ENCODE results near the gene RPL38.
A peak's percentile ranks its signal among the peaks of the same experiment; 100 is the strongest.

Gene RPL38

DNA sequence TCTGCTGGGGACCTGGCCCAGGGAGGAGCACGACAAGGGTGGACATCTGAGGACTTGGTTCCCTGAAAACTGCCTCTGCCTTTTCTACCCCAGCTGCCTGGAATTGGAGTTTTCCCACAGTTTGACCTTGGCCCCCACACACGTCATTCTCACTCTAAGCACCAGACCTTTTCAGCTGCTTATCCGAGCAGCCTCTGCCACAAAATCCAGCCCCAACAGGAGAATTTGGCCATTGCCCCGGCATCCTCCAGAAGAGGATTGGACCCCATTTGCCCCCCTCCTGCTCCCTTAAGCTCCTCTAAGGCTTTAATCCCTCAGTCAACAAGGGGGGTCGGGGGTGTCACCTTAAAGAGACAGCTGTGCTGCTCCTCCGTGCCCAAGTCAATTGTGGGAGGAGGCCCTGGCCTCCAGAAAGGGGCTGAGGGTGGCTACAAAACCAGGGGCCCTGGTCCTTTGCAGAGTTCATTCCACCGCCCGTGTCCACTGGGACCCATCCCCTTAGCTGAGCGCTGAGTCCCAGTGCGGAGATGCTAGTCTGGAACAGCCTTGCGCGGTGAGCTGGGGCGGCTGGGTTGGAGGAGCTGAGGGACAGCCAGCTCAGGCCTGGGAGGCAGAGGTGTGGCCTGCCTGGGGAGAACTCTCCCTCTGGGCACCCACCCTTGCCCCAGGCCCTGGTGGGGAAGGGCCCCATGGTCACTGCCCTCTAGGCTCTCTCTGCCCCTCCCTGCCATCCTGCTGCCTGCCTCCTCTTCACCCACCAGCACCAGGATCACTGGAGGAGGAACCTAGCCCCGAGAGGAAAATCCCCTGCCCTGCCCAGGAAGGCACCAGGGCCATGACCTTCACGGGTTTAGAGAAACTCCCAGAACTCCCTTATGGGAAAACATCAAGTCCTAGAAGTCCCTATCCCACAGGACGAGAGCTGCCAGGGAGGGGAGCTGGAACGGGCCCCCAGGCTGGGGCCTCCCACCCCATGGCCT is 28.7 kb downstream of the RPL38 start:
- no peaks in the 10 kb centered on the region for H3K9me3 ChIP-seq (ENCODE audit: control insufficient read depth in 5 of 5, low read length in 5 of 5)
- peaks cover 0 to 30% (median 3%) of the 10 kb centered on the region in 5 donors for H3K36me3 ChIP-seq (ENCODE audit: control insufficient read depth in 5 of 5, insufficient read depth in 5 of 5, low read length in 5 of 5)
- H3K4me1 ChIP-seq (ENCODE audit: control insufficient read depth in 5 of 5, insufficient read depth in 5 of 5, low read length in 5 of 5) = peaks cover 5 to 36% (median 7%) of the 10 kb centered on the region in 5 donors
- no peak overlapping the region for H3K27ac ChIP-seq (ENCODE audit: low read depth, low read length)
- H3K27me3 ChIP-seq (ENCODE audit: control insufficient read depth in 5 of 5, insufficient read depth in 4 of 5, low read length in 5 of 5) = peaks cover 0 to 3% (median 0%) of the 10 kb centered on the region in 5 donors
- peak overlapping the region in 1 of 5 donors; percentile 7 for H3K9ac ChIP-seq (ENCODE audit: low read length in 5 of 5)
- no peak overlapping the region for H3K4me3 ChIP-seq (ENCODE audit: low read depth in 1 of 5, low read length in 5 of 5)

- H3K27ac ChIP-seq (ENCODE audit: low read depth, low read length) = peak overlapping the region; percentile 24
These were observed 30.5 kb downstream of the RPL38 start for GRCh38 chr17:74233937-74234336.

DNA sequence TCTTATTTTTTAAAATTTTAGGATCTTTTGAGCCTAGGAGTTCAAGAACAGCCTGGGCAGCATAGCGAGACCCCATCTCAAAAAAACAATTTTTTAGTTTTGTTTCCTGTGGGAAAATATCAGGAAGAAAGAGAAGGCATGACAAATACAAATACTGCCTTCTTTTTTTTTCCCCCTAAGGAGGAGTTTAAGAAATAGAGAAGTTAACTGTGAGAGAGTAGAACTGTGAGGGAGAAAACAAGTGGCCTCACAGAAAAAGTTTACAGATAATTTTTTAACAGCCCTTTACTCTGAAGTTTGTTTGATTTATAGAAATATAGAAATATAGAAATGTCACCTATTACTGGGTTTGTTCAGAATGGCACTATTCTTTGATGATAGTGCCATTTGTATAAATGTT is 31.0 kb downstream of the RPL38 start:
- Histone ChIP-seq H3K4me1 (ENCODE audit: control insufficient read depth in 5 of 5, insufficient read depth in 5 of 5, low read length in 5 of 5) (peaks cover 6 to 43% (median 11%) of the 10 kb centered on the region in 5 donors), H3K36me3 (ENCODE audit: control insufficient read depth in 5 of 5, insufficient read depth in 5 of 5, low read length in 5 of 5) (peaks cover 0 to 30% (median 4%) of the 10 kb centered on the region in 5 donors), H3K9me3 (ENCODE audit: control insufficient read depth in 5 of 5, low read length in 5 of 5) (no peaks in the 10 kb centered on the region), H3K27me3 (ENCODE audit: control insufficient read depth in 5 of 5, insufficient read depth in 4 of 5, low read length in 5 of 5) (peaks cover 0 to 3% (median 0%) of the 10 kb centered on the region in 5 donors), H3K9ac (ENCODE audit: low read length in 5 of 5) (no peak overlapping the region), H3K27ac (ENCODE audit: low read depth, low read length) (peak overlapping the region; percentile 24), H3K4me3 (ENCODE audit: low read depth in 1 of 5, low read length in 5 of 5) (no peak overlapping the region)

More at GRCh38 chr17:74233937-74234336, 30.5 kb downstream of the RPL38 start:
- H3K4me1 ChIP-seq (ENCODE audit: control insufficient read depth in 5 of 5, insufficient read depth in 5 of 5, low read length in 5 of 5) = peaks cover 6 to 37% (median 7%) of the 10 kb centered on the region in 5 donors
- H3K4me3 ChIP-seq (ENCODE audit: low read depth in 1 of 5, low read length in 5 of 5) = no peak overlapping the region
- no peak overlapping the region for H3K9ac ChIP-seq (ENCODE audit: low read length in 5 of 5)
- peaks cover 0 to 3% (median 0%) of the 10 kb centered on the region in 5 donors for H3K27me3 ChIP-seq (ENCODE audit: control insufficient read depth in 5 of 5, insufficient read depth in 4 of 5, low read length in 5 of 5)
- H3K9me3 ChIP-seq (ENCODE audit: control insufficient read depth in 5 of 5, low read length in 5 of 5) = no peaks in the 10 kb centered on the region
- H3K36me3 ChIP-seq (ENCODE audit: control insufficient read depth in 5 of 5, insufficient read depth in 5 of 5, low read length in 5 of 5) = peaks cover 0 to 32% (median 4%) of the 10 kb centered on the region in 5 donors

DNA sequence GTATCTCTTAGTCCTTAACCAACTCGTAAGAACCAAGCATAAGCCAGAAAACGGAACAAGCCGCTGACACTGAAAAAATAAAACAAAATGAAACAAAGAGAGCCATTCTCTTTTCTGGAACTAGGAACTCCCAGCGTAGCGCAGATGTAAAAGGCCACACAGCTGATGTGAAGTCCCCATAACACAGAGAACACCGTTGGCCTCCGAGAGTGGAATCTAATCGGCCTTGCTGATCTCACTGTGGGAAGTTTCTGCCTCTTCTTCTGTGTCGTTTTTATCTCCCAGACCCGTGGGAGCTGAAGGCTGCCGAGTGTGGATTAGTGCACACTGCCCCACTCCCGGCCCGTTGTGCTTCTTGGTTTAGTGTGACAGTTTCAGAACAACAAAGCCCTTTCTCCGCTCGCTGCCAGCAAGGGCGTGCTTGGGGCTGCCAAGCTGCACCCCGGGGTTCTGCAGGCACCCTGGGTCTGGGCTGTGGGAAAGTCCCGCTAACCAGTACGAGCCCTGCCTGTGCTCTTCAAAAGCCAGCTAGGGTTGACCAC is 31.6 kb downstream of the RPL38 start:
- no peaks in the 10 kb centered on the region for H3K9me3 ChIP-seq (ENCODE audit: control insufficient read depth in 5 of 5, low read length in 5 of 5)
- peaks cover 0 to 3% (median 0%) of the 10 kb centered on the region in 5 donors for H3K27me3 ChIP-seq (ENCODE audit: control insufficient read depth in 5 of 5, insufficient read depth in 4 of 5, low read length in 5 of 5)
- H3K4me1 ChIP-seq (ENCODE audit: control insufficient read depth in 5 of 5, insufficient read depth in 5 of 5, low read length in 5 of 5) = peaks cover 6 to 47% (median 11%) of the 10 kb centered on the region in 5 donors
- H3K27ac ChIP-seq (ENCODE audit: low read depth, low read length) = peak overlapping the region; percentile 24
- H3K36me3 ChIP-seq (ENCODE audit: control insufficient read depth in 5 of 5, insufficient read depth in 5 of 5, low read length in 5 of 5) = peaks cover 0 to 27% (median 4%) of the 10 kb centered on the region in 5 donors
- peak overlapping the region in 2 of 5 donors; percentile 8 to 77 for H3K9ac ChIP-seq (ENCODE audit: low read length in 5 of 5)
- peak overlapping the region in 3 of 5 donors; percentile 8 to 50 (median 29) for H3K4me3 ChIP-seq (ENCODE audit: low read depth in 1 of 5, low read length in 5 of 5)

DNA sequence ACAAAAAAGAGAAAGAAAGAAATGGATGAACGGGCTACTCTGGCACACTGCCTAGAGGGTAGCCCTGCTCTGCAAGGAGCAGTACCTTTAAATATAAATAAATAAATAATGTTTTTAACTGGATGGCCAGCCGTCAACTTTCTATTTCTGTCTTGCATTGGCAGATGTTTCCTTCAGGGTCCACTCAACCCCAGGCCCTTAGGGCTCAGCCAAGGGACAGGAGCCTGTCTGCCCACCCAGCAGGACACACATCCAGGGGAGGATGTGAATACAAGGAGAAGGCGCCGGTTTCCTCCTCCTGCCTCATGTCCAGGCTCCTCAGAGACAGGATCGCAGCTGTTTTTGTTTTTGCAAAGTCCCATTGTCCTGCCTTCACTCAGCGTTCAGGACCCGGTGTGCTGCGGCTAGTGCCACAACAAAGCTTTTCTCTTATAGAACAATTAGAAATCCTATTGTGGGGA is 32.5 kb downstream of the RPL38 start:
- Histone ChIP-seq H3K27ac (ENCODE audit: low read depth, low read length) (no peak overlapping the region), H3K9ac (ENCODE audit: low read length in 5 of 5) (no peak overlapping the region), H3K9me3 (ENCODE audit: control insufficient read depth in 5 of 5, low read length in 5 of 5) (no peaks in the 10 kb centered on the region), H3K4me3 (ENCODE audit: low read depth in 1 of 5, low read length in 5 of 5) (no peak overlapping the region), H3K4me1 (ENCODE audit: control insufficient read depth in 5 of 5, insufficient read depth in 5 of 5, low read length in 5 of 5) (peaks cover 8 to 55% (median 19%) of the 10 kb centered on the region in 5 donors), H3K36me3 (ENCODE audit: control insufficient read depth in 5 of 5, insufficient read depth in 5 of 5, low read length in 5 of 5) (peaks cover 0 to 22% (median 4%) of the 10 kb centered on the region in 5 donors), H3K27me3 (ENCODE audit: control insufficient read depth in 5 of 5, insufficient read depth in 4 of 5, low read length in 5 of 5) (peaks cover 0 to 3% (median 0%) of the 10 kb centered on the region in 5 donors)

GRCh38 chr17:74237321-74237720 is 33.8 kb downstream of the RPL38 start:
- Histone ChIP-seq H3K27ac (ENCODE audit: low read depth, low read length) (no peak overlapping the region), H3K27me3 (ENCODE audit: control insufficient read depth in 5 of 5, insufficient read depth in 4 of 5, low read length in 5 of 5) (peaks cover 0 to 3% (median 0%) of the 10 kb centered on the region in 5 donors), H3K36me3 (ENCODE audit: control insufficient read depth in 5 of 5, insufficient read depth in 5 of 5, low read length in 5 of 5) (peaks cover 0 to 10% (median 0%) of the 10 kb centered on the region in 5 donors), H3K4me1 (ENCODE audit: control insufficient read depth in 5 of 5, insufficient read depth in 5 of 5, low read length in 5 of 5) (peaks cover 8 to 66% (median 29%) of the 10 kb centered on the region in 5 donors), H3K4me3 (ENCODE audit: low read depth in 1 of 5, low read length in 5 of 5) (no peak overlapping the region), H3K9me3 (ENCODE audit: control insufficient read depth in 5 of 5, low read length in 5 of 5) (no peaks in the 10 kb centered on the region), H3K9ac (ENCODE audit: low read length in 5 of 5) (no peak overlapping the region)

- Histone ChIP-seq H3K36me3 (ENCODE audit: control insufficient read depth in 5 of 5, insufficient read depth in 5 of 5, low read length in 5 of 5) (peaks cover 0 to 6% (median 0%) of the 10 kb centered on the region in 5 donors), H3K27ac (ENCODE audit: low read depth, low read length) (no peak overlapping the region), H3K4me1 (ENCODE audit: control insufficient read depth in 5 of 5, insufficient read depth in 5 of 5, low read length in 5 of 5) (peaks cover 7 to 57% (median 29%) of the 10 kb centered on the region in 5 donors), H3K9me3 (ENCODE audit: control insufficient read depth in 5 of 5, low read length in 5 of 5) (no peaks in the 10 kb centered on the region), H3K4me3 (ENCODE audit: low read depth in 1 of 5, low read length in 5 of 5) (no peak overlapping the region), H3K27me3 (ENCODE audit: control insufficient read depth in 5 of 5, insufficient read depth in 4 of 5, low read length in 5 of 5) (peaks cover 0 to 3% (median 0%) of the 10 kb centered on the region in 5 donors), H3K9ac (ENCODE audit: low read length in 5 of 5) (no peak overlapping the region)
These were observed 35.7 kb downstream of the RPL38 start for GRCh38 chr17:74239172-74239571.

DNA sequence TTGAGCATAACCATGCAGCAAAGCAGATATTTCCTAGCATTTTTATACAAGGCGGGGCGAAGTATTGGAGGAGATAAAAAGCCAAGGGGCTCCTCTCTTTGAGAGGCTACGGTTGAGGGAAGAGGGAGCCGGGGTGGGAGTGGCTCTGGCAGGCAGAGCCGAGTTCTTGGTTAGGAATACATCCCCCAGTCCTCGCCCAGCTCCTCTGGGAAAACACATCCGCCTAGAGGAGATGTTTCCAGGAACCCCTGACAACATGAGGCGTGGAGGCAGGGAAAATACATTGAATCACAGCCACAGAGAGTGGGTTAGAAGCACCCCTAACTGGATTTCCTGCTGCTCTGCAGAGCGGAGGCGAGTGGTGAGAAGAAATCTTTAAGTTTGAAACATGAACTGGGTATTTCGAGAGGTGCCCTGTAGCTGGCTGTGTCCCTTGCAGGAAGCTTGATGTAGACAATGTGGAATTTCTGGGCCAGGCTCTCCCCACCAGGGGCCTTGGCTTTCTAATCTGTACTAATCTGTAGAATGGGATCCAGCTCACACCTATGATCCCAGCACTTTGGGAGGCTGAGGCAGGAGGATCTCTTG is 37.2 kb downstream of the RPL38 start:
- Histone ChIP-seq H3K27me3 (ENCODE audit: control insufficient read depth in 5 of 5, insufficient read depth in 4 of 5, low read length in 5 of 5) (peaks cover 0 to 3% (median 0%) of the 10 kb centered on the region in 5 donors), H3K36me3 (ENCODE audit: control insufficient read depth in 5 of 5, insufficient read depth in 5 of 5, low read length in 5 of 5) (peaks cover 0 to 6% (median 0%) of the 10 kb centered on the region in 5 donors), H3K9me3 (ENCODE audit: control insufficient read depth in 5 of 5, low read length in 5 of 5) (no peaks in the 10 kb centered on the region), H3K27ac (ENCODE audit: low read depth, low read length) (no peak overlapping the region), H3K9ac (ENCODE audit: low read length in 5 of 5) (peak overlapping the region in 1 of 5 donors; percentile 23), H3K4me3 (ENCODE audit: low read depth in 1 of 5, low read length in 5 of 5) (peak overlapping the region in 1 of 5 donors; percentile 22), H3K4me1 (ENCODE audit: control insufficient read depth in 5 of 5, insufficient read depth in 5 of 5, low read length in 5 of 5) (peaks cover 2 to 45% (median 30%) of the 10 kb centered on the region in 5 donors)

DNA sequence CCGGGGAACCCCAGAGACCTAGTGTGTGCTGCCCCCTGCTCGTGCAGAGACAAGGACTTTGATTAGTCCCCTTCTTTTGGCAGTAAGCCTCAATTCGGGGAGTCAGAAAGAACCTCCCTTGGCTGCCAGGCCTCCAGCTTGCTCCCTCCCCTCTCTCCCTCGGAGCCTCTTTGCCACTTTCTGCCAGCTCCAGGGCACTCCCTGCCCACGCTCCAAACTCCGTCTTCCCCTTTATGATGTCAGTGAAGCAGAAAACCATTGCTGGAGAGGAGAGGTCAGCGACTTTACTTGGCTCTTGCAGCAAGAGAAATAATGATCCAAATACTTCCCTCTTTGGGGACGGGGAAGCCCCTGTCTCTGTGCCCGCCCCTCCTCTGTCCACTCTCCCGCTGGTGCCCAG is 38.0 kb downstream of the RPL38 start:
- Histone ChIP-seq H3K27me3 (ENCODE audit: control insufficient read depth in 5 of 5, insufficient read depth in 4 of 5, low read length in 5 of 5) (peaks cover 0 to 3% (median 0%) of the 10 kb centered on the region in 5 donors), H3K36me3 (ENCODE audit: control insufficient read depth in 5 of 5, insufficient read depth in 5 of 5, low read length in 5 of 5) (peaks cover 0 to 6% (median 0%) of the 10 kb centered on the region in 5 donors), H3K27ac (ENCODE audit: low read depth, low read length) (no peak overlapping the region), H3K4me1 (ENCODE audit: control insufficient read depth in 5 of 5, insufficient read depth in 5 of 5, low read length in 5 of 5) (peaks cover 2 to 42% (median 30%) of the 10 kb centered on the region in 5 donors), H3K4me3 (ENCODE audit: low read depth in 1 of 5, low read length in 5 of 5) (no peak overlapping the region), H3K9ac (ENCODE audit: low read length in 5 of 5) (peak overlapping the region in 1 of 5 donors; percentile 23), H3K9me3 (ENCODE audit: control insufficient read depth in 5 of 5, low read length in 5 of 5) (no peaks in the 10 kb centered on the region)
